ENCODE data around the gene PIEZO2.
"Not testable (repeated sequence)": the region's sequence is repeated elsewhere in the genome, so short reads cannot be mapped to it uniquely, and the experiment has no call there.

PIEZO2 gene

GRCh38 chr18:10620670-10621329, 528.6 kb downstream of the PIEZO2 start:
- not testable (repeated sequence) for FAIRE-seq; DNase-seq (ENCODE audit: insufficient read length, low spot score)

All from D721Med (cell line).